Stimulated activated naive CD4-positive, alpha-beta T cell treated with Interleukin-2 at 50 U/mL for 16 hours (primary cell): ENCODE results near the gene HEG1.

ENCODE experiments used
- DNase-seq: peaks from one replicate; lab custom pipeline; 2025; lab: John Stamatoyannopoulos, UW

Gene HEG1

DNA sequence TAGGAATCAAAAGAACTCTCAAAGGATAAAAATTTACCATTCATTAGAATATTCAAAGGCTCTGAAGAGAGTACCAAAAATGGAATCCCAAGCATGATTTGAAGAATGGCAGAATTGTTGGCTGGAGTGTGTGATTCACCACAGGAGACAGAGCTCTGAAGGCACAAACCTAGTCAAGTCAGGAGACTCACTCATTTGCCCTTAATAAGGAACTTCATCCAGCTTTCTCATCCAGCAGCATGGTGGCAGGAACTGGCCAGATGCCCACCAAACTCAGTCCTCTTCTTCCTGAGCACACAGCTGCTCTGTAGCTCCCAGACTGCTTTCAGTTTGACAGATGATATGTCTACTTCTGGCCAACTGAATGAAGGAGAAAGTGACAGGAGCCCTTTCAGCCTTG is 16.5 kb upstream of the HEG1 start:
- DNase-seq = no peak

DNA sequence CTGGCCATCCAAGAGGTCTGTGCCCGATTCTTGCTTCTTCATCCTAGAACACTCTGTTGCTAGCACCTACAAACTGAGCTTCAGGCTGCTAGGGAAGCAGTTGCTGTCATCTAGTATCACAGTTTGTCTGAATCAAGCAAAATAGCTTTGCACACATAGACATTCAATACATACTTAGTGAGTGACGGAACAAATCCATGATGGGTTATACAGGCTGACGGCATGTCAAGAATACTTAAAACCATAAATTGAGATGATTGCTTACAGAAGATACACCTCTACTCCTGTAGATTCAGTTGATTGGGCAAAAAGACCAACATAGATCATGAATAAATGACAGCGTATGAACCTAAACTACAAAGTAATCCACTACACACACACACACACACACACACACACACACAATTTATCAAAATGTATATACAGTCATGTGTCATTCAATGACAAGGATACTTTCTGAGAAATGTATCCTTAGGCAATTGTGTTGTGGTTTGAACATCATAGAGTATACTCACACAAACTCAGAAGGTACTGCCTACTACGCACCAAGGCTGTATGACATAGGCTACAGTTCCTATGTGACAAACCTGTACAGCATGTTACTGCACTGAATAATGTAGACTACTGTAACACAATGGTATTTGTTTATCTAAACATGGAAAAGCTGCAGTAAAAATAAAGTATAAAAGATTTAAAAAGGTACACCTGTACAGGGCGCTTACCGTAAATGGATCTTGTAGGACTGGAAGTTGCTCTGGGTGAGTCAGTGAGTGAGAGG is 14.4 kb upstream of the HEG1 start:
- no peak for DNase-seq

DNA sequence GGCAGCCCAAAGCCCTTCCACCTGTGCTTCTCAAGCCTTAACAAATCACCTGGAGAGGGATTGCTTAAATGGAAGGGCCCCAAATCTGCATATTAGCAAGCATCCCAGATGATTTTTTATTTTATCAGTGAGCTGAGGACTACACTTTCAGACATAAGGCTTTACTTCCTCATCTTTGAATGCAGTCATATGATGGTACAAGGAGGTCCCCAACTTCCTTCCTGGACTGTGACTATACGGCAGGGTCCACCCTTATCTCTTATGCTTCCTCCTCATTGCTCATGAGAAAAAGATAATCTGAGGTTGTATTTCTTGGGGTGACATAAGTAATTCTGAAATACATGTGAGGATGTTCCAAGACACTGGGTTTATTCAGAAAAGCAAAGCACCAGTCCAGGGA is 13.7 kb upstream of the HEG1 start:
- DNase-seq = no peak

DNA sequence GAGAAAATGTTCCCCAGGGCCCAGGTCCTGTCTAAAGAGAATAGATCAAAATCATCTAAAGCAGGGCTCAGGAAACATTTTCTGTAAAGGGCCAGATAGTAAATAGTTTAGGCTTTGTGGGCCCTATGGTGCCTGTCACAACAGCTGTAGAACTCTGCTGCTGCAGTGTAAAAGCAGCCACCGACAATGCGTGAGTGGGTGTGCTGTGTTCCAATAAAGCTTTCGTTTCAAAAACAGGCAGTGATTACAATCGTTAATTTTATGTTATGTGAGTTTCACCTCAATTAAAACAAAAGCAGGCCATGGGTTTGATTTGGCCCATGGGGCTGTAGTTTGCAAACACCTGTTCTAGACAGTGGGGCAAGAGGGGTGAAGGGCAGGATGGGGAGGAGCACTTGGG is 12.5 kb upstream of the HEG1 start:
- DNase-seq = no peak

DNA sequence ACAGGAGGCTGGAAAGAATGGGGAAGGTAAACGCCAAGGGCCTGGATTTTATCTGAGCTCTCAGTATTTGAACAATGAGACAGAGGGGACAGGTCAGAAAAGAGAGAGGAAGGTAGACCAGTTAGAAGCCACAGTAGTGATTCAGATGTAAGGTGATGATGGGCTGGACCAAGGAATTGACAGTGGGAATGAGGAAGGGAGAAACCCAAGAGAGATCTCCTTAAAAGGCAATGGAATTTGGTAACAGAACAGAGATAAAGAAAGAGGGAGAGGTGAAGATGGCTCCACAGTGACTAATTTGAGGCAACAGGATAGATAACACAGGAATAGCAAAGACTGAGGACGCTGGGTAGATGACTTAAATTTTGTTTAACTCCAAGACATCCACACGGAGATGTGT is 11.4 kb upstream of the HEG1 start:
- no peak for DNase-seq

DNA sequence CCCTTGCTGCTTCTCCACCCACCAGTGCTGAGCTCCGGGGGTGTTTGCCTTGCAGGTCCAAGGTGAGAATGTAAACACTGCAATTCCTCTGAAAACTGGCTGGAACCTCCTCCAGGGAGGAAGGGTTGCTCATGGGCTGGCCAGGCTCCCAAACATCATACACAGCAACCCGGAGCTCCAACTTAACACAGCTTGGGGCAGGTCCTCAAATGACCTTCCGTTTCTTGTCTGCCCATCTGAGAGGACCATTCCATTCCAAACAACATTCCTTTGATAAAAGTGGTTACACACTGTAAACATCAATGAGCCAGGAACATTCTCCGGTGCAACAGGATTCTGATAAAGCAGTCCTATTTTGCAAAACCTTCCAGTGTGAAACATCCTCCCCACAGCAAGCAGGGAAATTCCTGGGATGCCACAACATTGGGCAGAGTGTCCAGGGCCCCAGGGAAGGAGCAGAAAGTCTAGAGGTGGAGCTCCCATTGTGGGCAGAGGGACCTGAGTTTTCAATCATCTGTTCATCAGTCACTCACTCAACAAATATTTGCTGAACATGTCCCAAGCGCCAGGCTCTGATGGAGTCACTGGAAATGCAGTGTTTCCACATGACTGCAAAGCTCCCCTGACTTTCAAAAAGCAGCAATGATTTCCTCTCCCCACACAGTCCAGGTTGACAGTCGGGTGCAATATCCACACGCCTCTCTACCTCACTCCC is 7.3 kb upstream of the HEG1 start:
- no peak for DNase-seq

DNA sequence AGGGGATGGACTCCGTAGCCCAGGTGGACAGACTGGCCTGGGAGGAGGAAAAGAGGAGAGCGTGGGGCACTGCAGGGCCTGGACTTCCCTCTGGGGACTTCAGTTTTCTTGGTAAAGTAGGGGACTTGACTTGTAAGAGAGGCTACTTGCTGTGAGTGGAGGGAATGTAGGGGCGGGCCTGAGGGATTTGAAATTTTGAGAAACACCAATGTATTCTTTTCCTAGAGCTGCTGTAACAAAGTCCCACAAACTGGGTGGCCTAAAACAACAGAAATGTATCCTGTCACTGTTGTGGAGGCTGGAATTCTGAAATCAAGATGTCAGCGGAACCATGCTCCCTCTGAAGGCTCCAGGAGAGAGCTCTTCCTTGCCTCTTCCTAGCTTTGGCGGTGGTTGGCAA is 5.8 kb upstream of the HEG1 start:
- no peak for DNase-seq

DNA sequence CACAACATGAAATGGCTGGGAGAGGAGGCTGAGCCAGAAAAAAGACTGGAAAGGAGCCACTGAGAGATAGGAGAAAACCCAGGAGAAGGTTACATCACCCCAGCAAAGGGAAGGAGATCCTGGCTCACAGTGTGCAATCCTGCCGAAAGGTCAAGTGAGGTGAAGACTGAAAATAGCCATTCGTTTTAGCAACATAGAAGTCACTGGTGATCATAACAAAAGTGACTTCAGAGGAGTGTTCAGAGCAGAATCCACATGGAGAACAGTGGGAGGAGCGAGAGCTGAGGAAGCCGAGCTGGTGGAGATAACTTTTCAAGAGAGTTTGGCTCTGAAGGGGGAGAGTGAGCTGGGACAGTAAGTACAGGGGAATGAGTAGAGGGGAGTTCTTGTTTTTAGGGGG is 5.4 kb upstream of the HEG1 start:
- no peak for DNase-seq

DNA sequence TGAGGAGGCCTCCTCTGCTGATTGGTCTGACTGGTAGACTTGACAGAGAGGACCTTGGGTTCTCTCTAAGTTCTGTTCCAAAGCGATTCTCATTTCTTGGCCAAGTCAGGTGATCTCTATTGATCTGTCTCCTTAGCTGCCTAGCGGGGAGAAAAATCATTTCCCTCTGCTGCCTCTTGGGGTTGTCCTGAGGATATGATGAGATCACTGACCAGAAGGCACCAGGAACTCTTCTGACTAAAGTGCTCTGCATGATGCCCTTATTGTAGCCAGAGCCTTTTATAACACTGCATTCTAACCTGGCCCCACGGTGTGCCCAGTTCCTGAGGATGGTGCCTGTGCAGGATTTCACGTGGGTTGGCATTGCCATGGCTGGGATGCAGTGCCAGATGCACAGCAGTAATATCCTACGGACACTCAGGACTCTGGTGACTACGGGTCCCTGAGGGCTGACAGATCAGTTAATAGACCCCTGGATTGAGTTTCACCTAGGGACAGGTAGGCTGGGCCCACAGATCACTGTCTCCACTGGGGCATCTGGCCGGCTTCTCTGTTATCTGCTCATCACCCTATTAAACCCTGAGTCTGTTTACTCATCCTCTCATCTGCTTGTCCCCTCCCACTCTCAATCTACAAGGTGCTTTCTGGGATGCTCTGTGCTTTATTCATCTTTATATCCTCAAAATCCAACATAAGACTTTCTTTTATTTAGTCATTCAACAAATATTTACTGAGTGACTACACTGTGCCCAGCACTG is 3.9 kb upstream of the HEG1 start:
- no peak for DNase-seq

DNA sequence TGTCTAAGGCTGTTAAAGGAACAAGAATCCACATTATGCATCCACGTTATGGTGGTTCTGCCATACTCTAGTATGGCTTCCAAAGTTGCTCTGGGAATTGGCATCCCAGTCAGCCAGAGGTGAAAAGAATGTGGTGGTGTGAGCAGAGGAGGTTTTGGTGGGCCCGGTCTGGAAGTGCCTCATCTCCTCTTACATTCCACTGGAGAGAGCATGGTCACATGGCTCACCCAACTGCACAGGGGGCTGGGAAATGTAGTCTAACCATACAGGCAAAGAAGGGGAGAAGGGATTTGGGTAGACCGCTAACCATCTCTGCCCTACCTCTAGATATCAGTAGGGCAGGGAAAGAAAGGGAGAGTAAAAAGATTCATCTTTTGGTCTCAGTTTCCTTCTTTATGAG is 3.2 kb upstream of the HEG1 start:
- no peak for DNase-seq

DNA sequence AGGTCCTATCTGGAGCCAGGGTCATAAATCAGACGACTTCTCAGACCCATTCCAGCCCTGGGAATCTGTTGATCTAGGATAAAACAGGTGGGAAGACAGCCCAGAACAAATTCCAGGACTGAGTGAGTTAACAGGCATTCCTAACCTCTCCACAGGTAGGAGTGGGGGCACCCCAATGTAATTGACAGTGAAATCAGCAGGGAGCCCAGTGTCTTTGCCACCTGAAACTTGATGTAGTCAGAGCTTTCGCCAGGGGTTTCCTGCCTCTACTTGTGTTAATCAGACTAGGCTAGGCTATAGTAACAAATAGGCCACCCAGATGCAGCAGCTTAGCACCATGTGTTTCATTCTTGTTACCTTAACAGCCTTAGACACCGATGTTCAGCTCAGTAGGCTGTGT is 2.7 kb upstream of the HEG1 start:
- no peak for DNase-seq

DNA sequence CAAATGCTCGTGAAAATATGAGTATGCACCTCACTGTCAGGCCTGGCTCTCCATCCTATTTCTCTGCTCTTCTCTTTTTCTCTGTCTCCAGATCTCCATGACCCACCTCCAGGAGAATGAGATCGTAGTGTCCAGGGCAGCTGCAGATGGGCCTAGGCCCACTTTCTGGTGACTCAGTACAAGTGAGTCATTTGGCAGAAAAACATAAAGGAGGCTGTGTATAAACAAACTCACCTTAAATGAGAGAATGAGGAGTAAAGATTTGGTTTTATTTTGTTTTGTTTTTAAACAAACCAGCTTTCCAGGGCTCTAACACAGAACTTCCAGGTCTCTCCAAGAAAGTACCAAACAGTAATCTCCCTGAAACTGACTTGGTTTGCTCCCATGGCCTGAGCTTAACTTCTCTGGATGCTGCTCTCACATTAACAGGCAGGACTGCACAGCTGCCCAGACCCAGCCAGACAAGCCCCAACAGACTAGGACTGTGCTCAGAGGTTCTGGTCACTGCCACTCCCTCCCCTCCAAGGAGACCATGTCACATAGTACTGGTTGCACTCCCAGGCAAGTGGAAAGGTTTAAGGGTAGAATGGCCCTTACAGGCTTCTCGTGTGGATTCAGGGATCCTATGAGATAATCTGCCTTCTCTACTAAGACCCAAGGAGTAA is 1.5 kb upstream of the HEG1 start:
- no peak for DNase-seq

DNA sequence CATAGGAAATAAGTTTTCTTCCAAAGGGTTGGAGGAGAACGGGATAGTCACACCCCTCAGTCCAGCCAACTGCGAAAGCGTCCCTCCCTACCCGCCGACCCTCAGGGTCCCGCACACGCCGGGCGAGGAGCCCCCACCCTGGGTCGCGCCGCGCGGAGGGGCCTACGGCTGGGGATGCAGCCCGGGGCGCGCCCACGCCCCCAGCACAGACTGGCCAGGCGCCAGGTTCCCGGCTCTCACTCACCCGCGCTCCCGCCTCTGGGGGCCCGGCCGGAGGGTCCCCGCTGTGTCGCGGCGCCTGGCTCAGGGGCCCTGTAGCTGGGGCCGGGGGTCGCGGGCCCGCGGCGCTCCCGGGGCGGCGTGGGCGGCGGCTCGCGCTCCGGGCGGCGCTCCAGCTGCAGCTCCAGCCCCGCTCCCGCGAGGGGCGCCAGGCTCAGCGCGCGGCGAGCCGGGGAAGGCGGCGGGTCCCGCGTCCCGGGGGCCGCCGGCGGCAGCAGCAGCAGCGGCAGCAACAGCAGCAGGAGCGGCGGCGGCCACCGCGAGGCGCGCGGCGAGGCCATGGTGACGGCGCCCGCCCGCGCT is 375 bp downstream of the HEG1 start:
- DNase-seq = peak; percentile 15

DNA sequence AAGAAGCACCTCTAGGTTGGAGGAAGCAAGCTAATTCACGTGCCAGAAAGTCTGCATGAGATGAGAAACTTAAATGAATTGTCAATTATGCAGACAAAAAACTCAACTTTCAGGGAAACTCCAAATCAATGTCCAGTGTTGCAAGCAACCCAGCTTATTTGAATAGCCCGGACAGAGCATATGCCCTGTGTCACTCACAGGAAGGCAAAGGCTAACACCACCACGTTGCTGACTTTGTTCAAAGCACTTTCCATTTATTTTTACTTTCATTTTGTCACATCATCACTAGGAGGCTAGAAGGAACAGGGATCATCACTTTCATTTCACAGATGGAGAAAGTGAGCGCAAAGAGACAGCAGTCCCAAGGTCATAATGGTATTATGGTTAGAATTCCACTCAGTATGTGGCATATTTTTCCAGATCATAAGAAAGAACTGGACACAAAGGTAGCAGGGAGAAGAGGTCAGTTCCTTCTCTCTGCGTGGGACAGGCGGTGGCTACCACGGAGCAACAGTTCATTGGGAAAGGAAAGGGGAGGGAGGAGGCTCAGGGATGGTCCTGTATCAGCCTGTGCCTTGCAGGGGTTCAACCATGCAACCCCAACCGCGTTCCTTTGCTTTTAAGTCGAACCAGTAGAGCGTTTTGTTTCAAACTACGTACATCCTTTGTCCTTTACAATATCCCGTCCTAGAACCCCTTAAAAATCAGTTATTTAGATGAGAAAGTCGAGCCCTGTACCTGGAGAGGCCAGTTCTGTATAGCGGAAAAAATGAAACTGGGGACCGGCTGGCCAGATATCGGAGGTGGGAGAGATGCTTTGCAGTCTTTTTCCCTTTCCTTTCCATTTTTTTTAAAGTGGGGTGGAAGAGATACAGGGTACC is 1.1 kb downstream of the HEG1 start:
- no peak for DNase-seq

DNA sequence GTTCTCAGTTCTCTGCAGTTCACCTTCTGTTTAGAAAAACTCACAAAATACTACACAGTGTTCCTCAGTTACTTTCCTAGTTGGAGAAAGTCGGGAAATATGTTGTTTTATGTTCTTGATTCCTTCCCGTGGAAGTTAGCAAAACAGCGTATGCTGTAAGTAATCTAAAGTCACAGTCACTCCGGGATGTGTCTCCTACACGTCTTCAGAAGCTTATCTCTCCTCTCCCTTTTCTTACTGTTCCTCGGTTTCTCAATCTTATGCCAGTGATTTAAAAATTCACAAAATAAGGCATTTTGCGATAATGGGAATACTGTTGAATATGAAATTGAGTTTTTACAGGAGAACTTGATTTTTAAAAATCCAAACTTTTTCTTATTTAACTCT is 1.7 kb downstream of the HEG1 start:
- DNase-seq = no peak

DNA sequence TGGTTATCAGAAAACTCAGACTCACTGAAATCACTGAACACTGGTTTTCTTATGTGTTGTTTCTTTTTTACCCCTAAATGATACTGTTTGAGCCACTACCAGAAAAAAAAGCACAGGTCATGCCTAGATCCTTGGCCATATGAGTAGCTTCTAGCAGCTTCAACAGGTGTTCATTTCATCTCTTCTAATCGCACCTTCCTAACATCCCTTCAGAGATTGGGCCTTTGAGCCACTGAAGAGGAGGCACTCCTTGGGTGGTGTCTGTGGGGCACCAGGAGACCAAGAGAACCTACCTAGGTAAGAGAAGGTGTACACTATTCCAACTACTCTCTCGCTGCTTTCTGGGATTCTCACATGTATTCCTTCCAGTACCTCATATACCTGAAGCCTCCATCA is 2.5 kb downstream of the HEG1 start:
- DNase-seq = no peak

DNA sequence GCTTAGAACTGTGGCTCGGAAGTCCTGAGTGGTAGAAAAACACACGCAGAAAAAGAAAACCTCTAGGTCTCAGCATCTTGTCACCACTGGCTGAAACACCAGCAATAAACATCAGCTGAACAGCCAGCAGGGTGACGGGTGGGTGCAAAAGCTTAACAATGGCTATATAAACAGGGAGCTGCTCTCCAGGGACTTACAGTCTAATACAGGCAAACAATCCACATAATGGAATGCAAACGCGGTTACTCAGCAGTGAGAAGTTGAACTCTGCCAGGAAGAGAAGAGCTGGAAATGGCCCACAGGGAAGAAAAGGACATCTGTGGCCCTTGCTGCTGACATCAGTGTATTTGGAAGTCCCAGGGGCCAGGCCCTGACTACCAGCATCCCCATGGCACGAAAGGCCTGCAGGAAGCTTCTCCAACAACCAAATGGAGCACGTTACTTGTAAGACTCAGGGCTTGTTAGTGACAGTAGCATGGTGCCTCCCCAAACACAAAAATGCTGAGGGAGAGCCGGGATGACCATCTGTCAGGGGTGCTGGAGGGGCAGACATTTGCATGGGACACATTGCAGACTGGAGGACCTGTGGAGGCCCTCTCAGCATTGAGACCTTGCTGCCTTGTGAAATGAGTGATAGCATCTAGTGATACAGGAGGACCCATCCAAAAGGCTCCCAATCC is 3.0 kb downstream of the HEG1 start:
- DNase-seq = no peak

DNA sequence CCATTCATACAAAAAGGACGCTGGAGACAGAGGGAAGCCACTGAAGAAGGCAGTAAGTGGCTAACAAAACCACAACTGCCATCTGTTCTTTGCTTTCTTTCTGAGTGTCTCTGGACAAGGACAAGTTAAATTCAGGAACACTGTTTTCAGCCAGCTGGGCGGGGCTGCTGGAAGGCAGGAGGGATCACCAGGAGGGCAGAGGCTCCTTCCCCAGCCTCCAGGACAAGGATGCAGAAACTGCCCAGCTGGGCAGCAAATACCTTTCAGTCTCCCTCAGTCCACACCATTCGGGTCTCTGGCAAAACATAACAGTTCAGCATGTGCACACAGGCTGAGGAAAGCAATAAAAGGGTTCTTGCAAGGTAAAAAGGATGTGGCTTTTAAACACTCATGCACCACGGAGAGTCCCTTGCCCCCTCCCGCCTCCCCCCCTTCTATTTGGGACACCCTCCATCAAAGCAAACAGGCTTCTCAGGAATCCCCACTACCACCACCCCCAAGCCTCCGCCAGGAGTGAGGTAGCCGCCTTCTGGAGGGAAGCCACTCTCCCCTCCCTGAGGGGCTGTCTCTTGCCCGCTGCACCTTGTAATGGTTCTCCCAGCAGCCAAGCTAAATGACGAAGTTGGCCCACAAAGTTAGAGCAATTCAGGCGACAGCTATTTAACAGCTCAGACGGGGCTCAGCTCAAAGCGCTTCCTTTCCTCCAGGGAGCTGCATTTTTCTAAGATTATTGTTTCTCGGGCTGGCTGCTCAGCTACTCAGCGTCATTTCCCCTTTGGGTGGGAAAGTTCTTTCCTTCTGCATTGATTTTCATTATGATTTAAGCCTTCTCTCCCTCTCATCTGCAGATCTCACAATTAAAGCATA is 3.8 kb downstream of the HEG1 start:
- DNase-seq = peak; percentile 58

DNA sequence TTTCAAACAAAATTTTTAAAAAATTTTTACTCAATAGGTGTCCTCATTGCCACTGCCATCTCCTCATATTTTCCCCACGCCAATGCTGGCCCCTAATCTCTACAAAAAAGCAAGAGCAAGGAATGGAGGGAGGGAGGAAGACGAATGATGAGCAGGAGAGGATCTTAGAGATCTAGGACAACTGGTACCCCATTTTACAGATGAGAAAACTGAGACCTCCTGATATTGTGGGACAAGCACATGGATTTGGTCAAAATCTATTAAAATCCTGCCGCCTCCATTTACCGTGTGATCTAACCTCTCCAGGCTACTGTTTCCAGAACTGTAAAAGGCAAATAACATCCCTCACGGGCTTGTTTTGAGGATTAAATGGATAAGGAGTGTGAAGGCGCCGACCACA is 4.6 kb downstream of the HEG1 start:
- DNase-seq = no peak
